H9 (cell line): Measurements from ENCODE around the gene COG3. TPM values are rescaled to one million over a fixed set of nuclear protein-coding genes. Genes with fewer than 3 reads are reported as not detected.

Experiments used
- DNase-seq: peaks from one replicate; pipeline ENCODE4 v3.0.0-alpha.2; 2017
- H2AFZ ChIP-seq: one replicate; pipeline ENCODE4 v1.6.1; 2013; ENCODE audit warnings: mild to moderate bottlenecking, low read length, control low read depth, moderate library complexity
- H2AK5ac ChIP-seq: 2 replicates; pipeline ENCODE4 v1.6.1; 2013; ENCODE audit warnings: low read length, control low read depth, mixed read lengths; ENCODE audit not compliant: insufficient read length
- H2BK120ac ChIP-seq: one replicate; pipeline ENCODE4 v1.6.1; 2013; ENCODE audit warnings: low read depth, mild to moderate bottlenecking, low read length, control low read depth, inconsistent platforms; ENCODE audit not compliant: poor library complexity, severe bottlenecking
- H2BK12ac ChIP-seq: 2 replicates; pipeline ENCODE4 v1.6.1; 2013; ENCODE audit warnings: low read length, control low read depth, mixed read lengths, low read depth; ENCODE audit not compliant: insufficient read length
- H2BK15ac ChIP-seq: 2 replicates; pipeline ENCODE4 v1.6.1; 2013; ENCODE audit warnings: low read depth, low read length, control low read depth
- H2BK20ac ChIP-seq: one replicate; pipeline ENCODE4 v1.6.1; 2013; ENCODE audit warnings: low read depth, mild to moderate bottlenecking, low read length, control low read depth, inconsistent platforms; ENCODE audit not compliant: poor library complexity, severe bottlenecking
- H2BK5ac ChIP-seq: 2 replicates; pipeline ENCODE4 v1.6.1; 2013; ENCODE audit warnings: low read length, control low read depth, mixed read lengths; ENCODE audit not compliant: insufficient read length
- H3K14ac ChIP-seq: 2 replicates; pipeline ENCODE4 v1.6.1; 2013; ENCODE audit warnings: low read length, control low read depth; ENCODE audit not compliant: insufficient read depth
- H3K18ac ChIP-seq: 2 replicates; pipeline ENCODE4 v1.6.1; 2013; ENCODE audit warnings: low read depth, mild to moderate bottlenecking, mixed read lengths, low read length, control low read depth; ENCODE audit not compliant: insufficient read length
- H3K23ac ChIP-seq: 2 replicates; pipeline ENCODE4 v1.6.1; 2013; ENCODE audit warnings: low read length, control low read depth, mixed read lengths, low read depth; ENCODE audit not compliant: insufficient read length
- H3K23me2 ChIP-seq: 2 replicates; pipeline ENCODE4 v1.6.1; 2013; ENCODE audit warnings: low read depth, mild to moderate bottlenecking, mixed read lengths, low read length, control low read depth; ENCODE audit not compliant: insufficient read length, poor library complexity, severe bottlenecking
- H3K27ac ChIP-seq: 2 replicates; pipeline ENCODE4 v1.5.1; 2013; ENCODE audit warnings: low read length, control low read depth, mixed read lengths, low read depth; ENCODE audit not compliant: insufficient read length
- H3K27me3 ChIP-seq: 2 replicates; pipeline ENCODE4 v1.6.1; 2013; ENCODE audit warnings: low read length, control low read depth, inconsistent platforms; ENCODE audit not compliant: insufficient read depth
- H3K4ac ChIP-seq: 2 replicates; pipeline ENCODE4 v1.6.1; 2013; ENCODE audit warnings: low read depth, mild to moderate bottlenecking, control low read depth, inconsistent platforms, low read length, moderate library complexity
- H3K4me1 ChIP-seq: 2 replicates; pipeline ENCODE4 v1.6.1; 2013; ENCODE audit warnings: low read length, control low read depth, inconsistent platforms; ENCODE audit not compliant: insufficient read depth
- H3K4me2 ChIP-seq: 2 replicates; pipeline ENCODE4 v1.6.1; 2013; ENCODE audit warnings: low read length, control low read depth, mixed read lengths; ENCODE audit not compliant: insufficient read length, insufficient read depth
- H3K56ac ChIP-seq: 2 replicates; pipeline ENCODE4 v1.6.1; 2013; ENCODE audit warnings: low read depth, mild to moderate bottlenecking, mixed read lengths, low read length, control low read depth; ENCODE audit not compliant: insufficient read length
- H3K79me1 ChIP-seq: 2 replicates; pipeline ENCODE4 v1.6.1; 2013; ENCODE audit warnings: low read depth, mild to moderate bottlenecking, moderate library complexity, low read length, control low read depth, inconsistent platforms; ENCODE audit not compliant: insufficient read depth, poor library complexity, severe bottlenecking
- H3K79me2 ChIP-seq: 2 replicates; pipeline ENCODE4 v1.6.1; 2013; ENCODE audit warnings: low read length, control low read depth, inconsistent platforms; ENCODE audit not compliant: insufficient read depth
- H3K9ac ChIP-seq: 2 replicates; pipeline ENCODE4 v1.6.1; 2013; ENCODE audit warnings: low read length, control low read depth, mixed read lengths; ENCODE audit not compliant: insufficient read length; ENCODE audit errors: extremely low read depth
- H3K9me3 ChIP-seq: one replicate; pipeline ENCODE4 v1.6.1; 2013; ENCODE audit warnings: low read depth, low read length, inconsistent platforms; ENCODE audit not compliant: control insufficient read depth
- H3T11ph ChIP-seq: one replicate; pipeline ENCODE4 v1.6.1; 2013; ENCODE audit warnings: mild to moderate bottlenecking, low read length, control low read depth, inconsistent platforms
- H4K20me1 ChIP-seq: one replicate; pipeline ENCODE4 v1.6.1; 2013; ENCODE audit not compliant: control insufficient read depth, insufficient read length, insufficient read depth
- H4K5ac ChIP-seq: 2 replicates; pipeline ENCODE4 v1.6.1; 2013; ENCODE audit warnings: low read depth, mild to moderate bottlenecking, mixed read lengths, low read length, control low read depth; ENCODE audit not compliant: insufficient read length
- H4K8ac ChIP-seq: replicated peaks from 2 replicates; pipeline ENCODE4 v1.6.1; 2013; ENCODE audit warnings: low read length, control low read depth, mixed read lengths, low read depth; ENCODE audit not compliant: insufficient read length
- H4K91ac ChIP-seq: 2 replicates; pipeline ENCODE4 v1.6.1; 2013; ENCODE audit warnings: low read depth, mild to moderate bottlenecking, moderate library complexity, mixed read lengths, low read length, control low read depth; ENCODE audit not compliant: insufficient read length
- H3K27ac Mint-ChIP-seq, 3 experiments: 2 replicates in 2 of 3; 3 replicates in 1 of 3; pipeline ENCODE4 v1.8.0; 2020 to 2021; ENCODE audit warnings: mixed read lengths in 3 of 3, mild to moderate bottlenecking in 1 of 3, moderate library complexity in 1 of 3
- H3K27me3 Mint-ChIP-seq: 2 replicates; pipeline ENCODE4 v1.8.0; 2021; ENCODE audit warnings: low read depth, mild to moderate bottlenecking, moderate library complexity, mixed read lengths
- H3K36me3 Mint-ChIP-seq, 3 experiments: 2 replicates in 2 of 3; 3 replicates in 1 of 3; pipeline ENCODE4 v1.8.0; 2020 to 2021; ENCODE audit warnings: low read depth in 3 of 3, mixed read lengths in 3 of 3; ENCODE audit not compliant: insufficient read depth in 1 of 3
- H3K4me1 Mint-ChIP-seq, 2 experiments: 2 replicates each; pipeline ENCODE4 v1.8.0; 2020; ENCODE audit warnings: mixed read lengths in 2 of 2
- H3K4me3 Mint-ChIP-seq, 2 experiments: 2 replicates in 1 of 2; 3 replicates in 1 of 2; pipeline ENCODE4 v1.8.0; 2020 to 2021; ENCODE audit warnings: mild to moderate bottlenecking in 2 of 2, mixed read lengths in 2 of 2, moderate library complexity in 1 of 2
- H3K9me3 Mint-ChIP-seq, 2 experiments: 2 replicates in 1 of 2; 3 replicates in 1 of 2; pipeline ENCODE4 v1.8.0; 2020; ENCODE audit warnings: mild to moderate bottlenecking in 2 of 2, mixed read lengths in 2 of 2, moderate library complexity in 1 of 2
- CTCF ChIP-seq: fragments of 200-600 bp; sonication (generic); conservative IDR thresholded peaks from 3 replicates; pipeline ENCODE4 v1.8.0; 2021; ENCODE audit warnings: antibody characterized with exemption, mild to moderate bottlenecking
- WGBS: extraction: QIAGEN DNeasy Blood & Tissue Kit; methylation state at CpG from one replicate; pipeline ENCODE4 v1.1.7; 2013; ENCODE audit warnings: missing lambda C conversion rate, low lambda C conversion rate, mixed read lengths; ENCODE audit not compliant: insufficient read length; ENCODE audit errors: extremely low coverage; 5-methylcytosine and 5-hydroxymethylcytosine counted together
- long read RNA-seq: library from polyadenylated mRNA; unstranded; transcript quantifications from one replicate; pipeline ENCODE4 v2.0.0, GENCODE V29; 2020
- total RNA-seq: library from RNA; stranded (reverse); gene quantifications from 2 replicates; pipeline ENCODE4 v1.2.1, GENCODE V29; 2021

COG3 gene
- 15.6 and 16.5 TPM in 2 replicates for total RNA-seq
- long read RNA-seq, full-length matches to known transcripts = 40 of 60 reads
- long read RNA-seq, partial matches to known transcripts = 12 of 60 reads
- long read RNA-seq, other reads (novel, unspliced or antisense) = 8 of 60 reads

DNA sequence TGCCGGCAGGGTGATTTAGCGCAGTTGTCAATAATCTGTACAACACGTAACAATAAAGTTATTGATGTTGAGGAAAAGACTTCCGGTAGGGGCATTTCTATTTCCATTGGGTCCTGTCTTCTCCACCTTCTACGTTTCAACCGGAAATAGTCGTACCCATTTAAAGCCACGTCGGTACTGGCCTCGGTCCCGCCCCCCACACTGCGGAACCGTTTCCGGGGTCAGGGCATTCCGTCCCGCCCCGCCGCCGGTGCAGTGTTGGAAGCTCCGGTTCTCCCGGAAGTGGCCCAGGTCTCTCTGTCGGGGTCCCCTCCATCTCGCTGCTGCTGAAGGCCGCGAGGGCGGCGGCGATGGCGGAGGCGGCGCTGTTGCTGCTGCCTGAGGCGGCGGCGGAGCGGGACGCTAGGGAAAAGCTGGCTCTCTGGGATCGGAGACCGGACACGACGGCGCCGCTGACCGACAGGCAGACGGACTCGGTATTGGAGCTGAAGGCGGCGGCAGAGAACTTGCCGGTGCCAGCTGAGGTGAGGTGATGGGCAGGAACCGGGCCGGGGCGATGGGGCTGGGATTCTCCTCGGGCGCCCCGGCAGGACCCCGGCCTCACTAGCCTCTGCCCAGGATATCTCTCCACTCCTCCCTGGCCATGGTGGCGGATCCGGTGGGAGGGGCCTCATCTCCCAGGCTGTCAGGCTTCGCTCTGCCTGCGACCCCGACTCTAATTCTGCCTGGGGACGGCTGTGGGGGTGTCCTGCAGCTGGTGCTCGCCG lies at the start of gene COG3:
TSS of gene COG3 (plus strand) at position 253 of the 767 bp plus-strand sequence. CDS start at position 351, 98 bp downstream.
- H3K18ac ChIP-seq = peak within 1 kb of the TSS; percentile 81
- peaks cover 3% of the 10 kb centered on the region for H3K79me1 ChIP-seq
- TF ChIP-seq CTCF = peak; percentile 39
- no CpG with 5 or more reads among the region's 63 CpGs for WGBS
- H2BK15ac ChIP-seq = no peak within 1 kb of the TSS
- no peaks in the 10 kb centered on the region for H3K23me2 ChIP-seq
- no peaks in the 10 kb centered on the region for H4K20me1 ChIP-seq
- no peaks in the 10 kb centered on the region for H3K9me3 ChIP-seq
- H4K91ac ChIP-seq = no peak within 1 kb of the TSS
- H3K36me3 Mint-ChIP-seq = peaks cover 0 to 6% (median 2%) of the 10 kb centered on the region in 3 experiments; a peak in 1 of 7 replicates
- H2BK20ac ChIP-seq = no peak within 1 kb of the TSS
- H3K4me3 Mint-ChIP-seq = peak within 1 kb of the TSS; percentile 95
- no peak within 1 kb of the TSS for H2BK120ac ChIP-seq
- DNase-seq = peak; percentile 94
- H4K8ac ChIP-seq = no peak within 1 kb of the TSS
- no peak within 1 kb of the TSS for H2AFZ ChIP-seq
- no peaks in the 10 kb centered on the region for H3K27me3 ChIP-seq
- H3K23ac ChIP-seq = no peak within 1 kb of the TSS
- H3K56ac ChIP-seq = no peak within 1 kb of the TSS
- no peak within 1 kb of the TSS for H4K5ac ChIP-seq
- no peaks in the 10 kb centered on the region for H3K9me3 Mint-ChIP-seq
- peak within 1 kb of the TSS; percentile 65 for H3K9ac ChIP-seq
- H3K27ac Mint-ChIP-seq = peak within 1 kb of the TSS; percentile 94 to 98 (median 98)
- H3K4me1 Mint-ChIP-seq = peaks cover 22 to 24% of the 10 kb centered on the region in 2 experiments
- H3K14ac ChIP-seq = peak within 1 kb of the TSS; percentile 61; the same call in 1 of the 2 replicates
- H2BK12ac ChIP-seq = no peak within 1 kb of the TSS
- peak within 1 kb of the TSS; percentile 33 for H3K4me2 ChIP-seq
- H3K4ac ChIP-seq = no peak within 1 kb of the TSS
- no peak within 1 kb of the TSS for H2BK5ac ChIP-seq
- H3K4me1 ChIP-seq = no peaks in the 10 kb centered on the region
- H3K27me3 Mint-ChIP-seq = peaks cover 33% of the 10 kb centered on the region
- no peak within 1 kb of the TSS for H2AK5ac ChIP-seq
- no peak within 1 kb of the TSS for H3K27ac ChIP-seq
- no peak within 1 kb of the TSS for H3T11ph ChIP-seq
- H3K79me2 ChIP-seq = peaks cover 6% of the 10 kb centered on the region; the same call in 1 of the 2 replicates
